ENCODE data around the gene PDIA6. TPM values are rescaled to one million over a fixed set of nuclear protein-coding genes. Genes with fewer than 3 reads are reported as not detected.
"Not testable (repeated sequence)": the region's sequence is repeated elsewhere in the genome, so short reads cannot be mapped to it uniquely, and the experiment has no call there.

The PDIA6 gene
- total and polyA plus RNA-seq, 2 of the 4 experiments (the other 2 are of a cell fraction) = 204 to 349 TPM

- in situ Hi-C loops (cut with MboI; ENCODE audit: low sequenced_read_pairs); H3K4me1 ChIP-seq (ENCODE audit: control insufficient read depth, insufficient read depth, low read length); H3K4me2 ChIP-seq (ENCODE audit: low read depth, low read length); H3K9ac ChIP-seq (ENCODE audit: low read depth, low read length); DNase-seq; H3K56ac ChIP-seq (ENCODE audit: extremely low read depth, insufficient read depth, low read length); H3K4ac ChIP-seq (ENCODE audit: low read depth, low read length); H3K27ac ChIP-seq (ENCODE audit: insufficient read depth, low read length); H2AFZ ChIP-seq (replicated peaks; ENCODE audit: low read length, poor library complexity); CTCF ChIA-PET; intact Hi-C loops (cut with micrococcal nuclease); H4K8ac ChIP-seq (ENCODE audit: low read depth in 2 of 2, low read length in 2 of 2); H2AK9ac ChIP-seq (replicated peaks; ENCODE audit: low read depth, low read length, poor library complexity); H3K9me3 ChIP-seq (ENCODE audit: control insufficient read depth, insufficient read depth, low read length); H4K5ac ChIP-seq (ENCODE audit: low read depth, low read length); H4K20me1 ChIP-seq (ENCODE audit: insufficient read depth, low read length); dilution Hi-C loops (cut with HindIII; ENCODE audit: low sequenced_read_pairs, unreplicated experiment); H3K14ac ChIP-seq (replicated peaks; ENCODE audit: low read depth, low read length); H3K18ac ChIP-seq (ENCODE audit: low read depth, low read length); H2BK20ac ChIP-seq (ENCODE audit: low read depth, low read length); H4K91ac ChIP-seq (ENCODE audit: insufficient read depth, low read depth, low read length); H3K27me3 ChIP-seq (ENCODE audit: control insufficient read depth, insufficient read depth, low read length); ATAC-seq (ENCODE audit: low read depth); H2BK15ac ChIP-seq (ENCODE audit: low read depth, low read length); H3K9me1 ChIP-seq (ENCODE audit: insufficient read depth, low read length); H2AK5ac ChIP-seq (ENCODE audit: low read depth, low read length); H2BK5ac ChIP-seq (ENCODE audit: low read depth, low read length, poor library complexity, severe bottlenecking); H3K23ac ChIP-seq (ENCODE audit: low read depth, low read length); POLR2A ChIA-PET (ENCODE audit: unreplicated experiment); H2BK120ac ChIP-seq (ENCODE audit: low read depth, low read length); BruUV-seq (replicated peaks); H3K4me3 ChIP-seq (ENCODE audit: insufficient read depth, low read depth, low read length): not testable (repeated sequence)
- Histone ChIP-seq H3K79me1 (ENCODE audit: low read depth in 1 of 2, low read length in 2 of 2) (peaks cover 5 to 15% of the 10 kb centered on the region in 2 experiments), H3K36me3 (ENCODE audit: control insufficient read depth, insufficient read depth, low read length) (peaks cover 35% of the 10 kb centered on the region)
- WGBS, 2 experiments (ENCODE audit: extremely low coverage in 2 of 2, insufficient read length in 1 of 2) = no CpG with 5 or more reads among the region's 11 CpGs
These were observed 31.8 kb downstream of the PDIA6 start for GRCh38 chr2:10780821-10781220.
